Naive thymus-derived CD4-positive, alpha-beta T cell (primary cell): ENCODE data around the gene NOP56. TPM values are rescaled to one million over a fixed set of nuclear protein-coding genes. Genes with fewer than 3 reads are reported as not detected.

Source experiments
- ATAC-seq: fragments of 150-1000 bp; cut with Tn5 transposase; 2 replicates; pipeline ENCODE4 v1.10.0; 2021; ENCODE audit warnings: mild to moderate bottlenecking, moderate library complexity
- CTCF ChIA-PET: fragments of 350-600 bp; sonication (Branson Sonifier 250); formaldehyde crosslinking; loops from one replicate; lab custom pipeline; 2021; ENCODE audit warnings: antibody characterized with exemption; lab: Charles Lee
- POLR2A ChIA-PET: fragments of 350-600 bp; sonication (Branson Sonifier 250); formaldehyde crosslinking; loops from one replicate; lab custom pipeline; 2021; ENCODE audit warnings: antibody characterized with exemption, inconsistent platforms; lab: Charles Lee
- DNase-seq, 9 donors: peaks; one replicate each; pipeline versions ENCODE4 v3.0.0 to v3.0.0-alpha.2; 2020 to 2022; ENCODE audit warnings: mixed read lengths in 1 of 9
- H3K27ac ChIP-seq: one replicate; pipeline ENCODE4 v1.7.0; 2013; ENCODE audit warnings: mild to moderate bottlenecking, low read depth, low read length, moderate library complexity
- H3K27me3 ChIP-seq, 2 donors: one replicate each; pipeline ENCODE4 v1.7.0; 2013; ENCODE audit warnings: low read length in 2 of 2, mild to moderate bottlenecking in 2 of 2, moderate library complexity in 2 of 2; ENCODE audit not compliant: control insufficient read depth in 2 of 2, insufficient read depth in 2 of 2
- H3K36me3 ChIP-seq, 3 experiments: 1 replicate in 2 of 3; 2 replicates in 1 of 3; pipeline ENCODE4 v1.7.0; 2013; ENCODE audit warnings: low read length in 3 of 3, mild to moderate bottlenecking in 3 of 3, moderate library complexity in 1 of 3; ENCODE audit not compliant: insufficient read depth in 3 of 3, control insufficient read depth in 2 of 3
- H3K4me1 ChIP-seq, 2 donors: one replicate each; pipeline ENCODE4 v1.7.0; 2013; ENCODE audit warnings: low read length in 2 of 2, mild to moderate bottlenecking in 2 of 2, moderate library complexity in 1 of 2; ENCODE audit not compliant: control insufficient read depth in 2 of 2, insufficient read depth in 2 of 2
- H3K4me3 ChIP-seq: 2 replicates; pipeline ENCODE4 v1.7.0; 2013; ENCODE audit warnings: mild to moderate bottlenecking, low read length
- H3K9me3 ChIP-seq, 3 experiments: 1 replicate in 2 of 3; 2 replicates in 1 of 3; pipeline ENCODE4 v1.7.0; 2013; ENCODE audit warnings: low read length in 3 of 3; ENCODE audit not compliant: control insufficient read depth in 2 of 3
- H3K27ac Mint-ChIP-seq, 9 donors: one replicate each; pipeline ENCODE4 v1.8.0; 2020 to 2022; ENCODE audit warnings: mixed read lengths in 9 of 9, mild to moderate bottlenecking in 8 of 9, moderate library complexity in 5 of 9, inconsistent platforms in 2 of 9
- H3K27me3 Mint-ChIP-seq, 5 donors: one replicate each; pipeline ENCODE4 v1.8.0; 2021 to 2022; ENCODE audit warnings: mixed read lengths in 5 of 5, mild to moderate bottlenecking in 1 of 5
- H3K36me3 Mint-ChIP-seq, 5 donors: one replicate each; pipeline ENCODE4 v1.8.0; 2020 to 2022; ENCODE audit warnings: mixed read lengths in 5 of 5, mild to moderate bottlenecking in 3 of 5, inconsistent platforms in 1 of 5
- H3K4me1 Mint-ChIP-seq, 7 donors: one replicate each; pipeline ENCODE4 v1.8.0; 2020 to 2022; ENCODE audit warnings: mixed read lengths in 7 of 7, mild to moderate bottlenecking in 3 of 7, inconsistent platforms in 1 of 7
- H3K4me3 Mint-ChIP-seq, 10 donors: one replicate each; pipeline ENCODE4 v1.8.0; 2020 to 2022; ENCODE audit warnings: mild to moderate bottlenecking in 10 of 10, mixed read lengths in 10 of 10, moderate library complexity in 6 of 10, inconsistent platforms in 2 of 10
- H3K9me3 Mint-ChIP-seq, 11 donors: one replicate each; pipeline ENCODE4 v1.8.0; 2020 to 2022; ENCODE audit warnings: mixed read lengths in 11 of 11, mild to moderate bottlenecking in 4 of 11, inconsistent platforms in 1 of 11, moderate library complexity in 1 of 11
- intact Hi-C, 2 donors: fragments of 100-400 bp; cut with micrococcal nuclease; formaldehyde crosslinking; loops; one replicate each; pipeline ENCODE4 v1.15.1; 2023
- polyA plus RNA-seq, 2 donors: library from polyadenylated mRNA; unstranded; fragments of 300-500 nt; fragmentation: Illumina TruSeq; gene quantifications; one replicate each; pipeline ENCODE4 v1.2.3, GENCODE V29; 2021
- total RNA-seq, 6 experiments: library from RNA in 5 of 6; stranded (reverse) in 5 of 6; gene quantifications; 1 replicate in 5 of 6; 2 replicates in 1 of 6; pipeline ENCODE4 v1.2.3 and lab custom pipeline; 2021 to 2026

The NOP56 gene
- total and polyA plus RNA-seq, 7 experiments from 2014 or later = 89.0 to 375 (median 270) TPM

DNA sequence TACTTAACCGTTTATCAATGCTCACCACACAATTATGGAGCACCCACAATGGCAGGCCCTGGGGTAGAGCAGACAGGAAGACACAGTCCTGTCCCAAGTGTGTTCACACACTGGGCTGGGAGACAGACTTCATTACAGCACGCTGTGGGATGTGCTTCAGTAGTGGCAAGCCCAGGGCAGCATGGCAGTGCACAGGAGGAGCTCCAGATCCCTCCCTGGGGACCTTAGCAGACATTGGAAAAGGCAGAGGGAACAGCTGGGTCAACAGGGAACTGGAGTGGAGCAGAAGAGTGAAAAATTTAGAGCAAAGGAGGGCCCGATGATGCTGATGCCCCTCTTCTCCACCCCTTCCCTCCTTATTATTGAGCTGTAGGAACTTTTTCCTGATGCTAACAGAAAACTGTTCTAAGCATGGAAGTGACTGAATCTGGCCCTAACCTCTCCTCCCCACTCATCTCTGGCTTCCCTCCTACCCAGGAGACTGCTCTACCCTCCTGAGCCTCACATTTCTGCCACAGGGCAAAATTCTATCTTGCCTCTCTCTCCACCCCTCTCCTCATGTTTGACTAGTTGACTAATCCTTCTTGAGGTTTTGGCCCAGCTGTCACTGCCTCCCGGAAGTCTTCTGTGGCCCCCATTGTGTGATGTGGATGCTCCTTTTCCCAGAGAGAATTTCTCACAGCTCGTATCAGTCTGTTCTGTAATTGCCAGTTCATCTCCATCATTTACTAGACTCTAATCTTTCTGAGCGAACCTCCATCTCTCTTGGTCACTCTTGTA, 41.3 kb upstream of the NOP56 start:
- intact Hi-C loops = no loop called here
- Mint-ChIP-seq H3K27ac (no peak overlapping the region), H3K36me3 (peaks cover 2 to 10% (median 9%) of the 10 kb centered on the region in 5 donors), H3K27me3 (peaks cover 15 to 52% (median 25%) of the 10 kb centered on the region in 5 donors), H3K4me1 (no peaks in the 10 kb centered on the region), H3K9me3 (peaks cover 0 to 22% (median 9%) of the 10 kb centered on the region in 11 donors), H3K4me3 (no peak overlapping the region)
- no peaks in the 10 kb centered on the region for H3K4me1 ChIP-seq
- H3K9me3 ChIP-seq = no peaks in the 10 kb centered on the region
- ATAC-seq (no peak), DNase-seq (no peak)
- no peak overlapping the region for H3K4me3 ChIP-seq
- H3K27me3 ChIP-seq = no peaks in the 10 kb centered on the region
- no peaks in the 10 kb centered on the region for H3K36me3 ChIP-seq
- H3K27ac ChIP-seq = no peak overlapping the region
- ChIA-PET POLR2A (no interaction called here), CTCF (interaction anchor here (0.6 kb wide), 1 partner anchor 10 kb away, joined by 3 read pairs; no protein-coding TSS in a partner anchor)

DNA sequence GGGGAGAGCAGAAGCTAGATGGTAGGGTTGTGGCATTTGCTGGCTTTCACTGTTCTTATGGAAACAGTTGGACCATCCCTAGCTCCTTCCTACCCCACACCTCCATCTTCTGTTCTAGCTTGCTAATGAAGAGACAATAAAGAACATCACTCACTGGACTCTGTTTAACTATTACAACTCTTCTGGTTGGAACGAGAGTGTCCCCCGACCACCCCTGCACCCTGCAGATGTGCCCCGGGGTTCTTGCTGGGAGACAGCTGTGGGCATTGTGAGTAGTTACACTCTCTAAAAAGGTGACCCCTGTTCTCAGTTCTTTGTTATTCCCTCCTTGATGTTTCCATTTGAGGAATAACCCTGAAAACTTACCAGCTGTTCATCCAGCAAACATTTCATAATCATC, 40.4 kb upstream of the NOP56 start:
- CTCF ChIA-PET = interaction anchor here (0.6 kb wide), 1 partner anchor 11 kb away, joined by 3 read pairs; no protein-coding TSS in a partner anchor
- H3K4me3 ChIP-seq = no peak overlapping the region
- H3K27me3 ChIP-seq = no peaks in the 10 kb centered on the region
- Mint-ChIP-seq H3K36me3 (peaks cover 2 to 13% (median 8%) of the 10 kb centered on the region in 5 donors), H3K27me3 (peaks cover 18 to 59% (median 26%) of the 10 kb centered on the region in 5 donors), H3K4me3 (no peak overlapping the region), H3K9me3 (peaks cover 0 to 13% (median 6%) of the 10 kb centered on the region in 11 donors), H3K27ac (no peak overlapping the region), H3K4me1 (no peaks in the 10 kb centered on the region)
- H3K36me3 ChIP-seq = no peaks in the 10 kb centered on the region
- DNase-seq = no peak
- H3K9me3 ChIP-seq = no peaks in the 10 kb centered on the region
- no peaks in the 10 kb centered on the region for H3K4me1 ChIP-seq
- POLR2A ChIA-PET = interaction anchor here (0.7 kb wide), 1 partner anchor 940 kb away, joined by 3 read pairs; no protein-coding TSS in a partner anchor
- no peak overlapping the region for H3K27ac ChIP-seq
- ATAC-seq = no peak
- intact Hi-C loops = no loop called here

DNA sequence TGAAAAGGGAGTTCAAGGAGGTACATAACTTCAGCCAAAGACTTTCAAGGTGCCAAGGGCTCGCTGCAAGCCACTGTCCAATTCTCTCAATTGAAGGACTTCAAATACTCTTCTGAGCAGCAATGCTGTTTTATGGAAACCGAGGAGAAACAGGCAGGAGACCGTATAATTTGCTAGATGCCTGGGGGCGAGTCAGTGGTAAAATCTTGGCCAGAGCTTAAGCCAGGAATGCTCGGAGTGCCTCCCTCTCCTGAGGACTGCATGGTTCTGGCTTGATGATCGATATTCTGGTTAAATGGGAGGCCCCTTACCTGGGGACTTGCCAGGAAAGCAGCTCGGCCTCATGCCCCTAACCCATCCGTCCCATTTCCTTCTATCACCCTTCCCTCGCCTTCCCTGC, 35.8 kb upstream of the NOP56 start:
- no peaks in the 10 kb centered on the region for H3K9me3 ChIP-seq
- Mint-ChIP-seq H3K4me1 (no peaks in the 10 kb centered on the region), H3K9me3 (peaks cover 0 to 15% (median 0%) of the 10 kb centered on the region in 11 donors), H3K27me3 (peaks cover 17 to 50% (median 32%) of the 10 kb centered on the region in 5 donors), H3K36me3 (peaks cover 0 to 8% (median 4%) of the 10 kb centered on the region in 5 donors), H3K27ac (no peak overlapping the region), H3K4me3 (no peak overlapping the region)
- no peak overlapping the region for H3K4me3 ChIP-seq
- ATAC-seq (no peak), DNase-seq (no peak)
- ChIA-PET POLR2A (no interaction called here), CTCF (no interaction called here)
- H3K27ac ChIP-seq = no peak overlapping the region
- H3K4me1 ChIP-seq = no peaks in the 10 kb centered on the region
- no peaks in the 10 kb centered on the region for H3K27me3 ChIP-seq
- no peaks in the 10 kb centered on the region for H3K36me3 ChIP-seq
- intact Hi-C loops = no loop called here

DNA sequence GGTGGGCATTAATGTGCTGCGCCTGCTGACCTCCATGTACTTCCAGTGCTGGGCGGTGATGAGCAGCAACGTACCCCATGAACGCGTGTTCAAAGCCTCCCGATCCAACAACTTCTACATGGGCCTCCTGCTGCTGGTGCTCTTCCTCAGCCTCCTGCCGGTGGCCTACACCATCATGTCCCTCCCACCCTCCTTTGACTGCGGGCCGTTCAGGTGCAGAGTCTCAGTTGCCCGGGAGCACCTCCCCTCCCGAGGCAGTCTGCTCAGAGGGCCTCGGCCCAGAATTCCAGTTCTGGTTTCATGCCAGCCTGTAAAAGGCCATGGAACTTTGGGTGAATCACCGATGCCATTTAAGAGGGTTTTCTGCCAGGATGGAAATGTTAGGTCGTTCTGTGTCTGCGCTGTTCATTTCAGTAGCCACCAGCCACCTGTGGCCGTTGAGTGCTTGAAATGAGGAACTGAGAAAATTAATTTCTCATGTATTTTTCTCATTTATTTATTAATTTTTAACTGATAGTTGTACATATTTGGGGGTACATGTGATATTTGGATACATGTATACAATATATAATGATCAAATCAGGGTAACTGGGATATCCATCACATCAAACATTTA, 35.2 kb upstream of the NOP56 start:
- Mint-ChIP-seq H3K36me3 (peaks cover 0 to 8% (median 4%) of the 10 kb centered on the region in 5 donors), H3K4me1 (no peaks in the 10 kb centered on the region), H3K9me3 (peaks cover 0 to 15% (median 0%) of the 10 kb centered on the region in 11 donors), H3K27me3 (peaks cover 17 to 45% (median 34%) of the 10 kb centered on the region in 5 donors), H3K27ac (no peak overlapping the region), H3K4me3 (no peak overlapping the region)
- Histone ChIP-seq H3K4me3 (no peak overlapping the region), H3K36me3 (no peaks in the 10 kb centered on the region), H3K4me1 (no peaks in the 10 kb centered on the region), H3K9me3 (no peaks in the 10 kb centered on the region), H3K27ac (no peak overlapping the region), H3K27me3 (no peaks in the 10 kb centered on the region)
- ChIA-PET CTCF (no interaction called here), POLR2A (no interaction called here)
- DNase-seq (no peak), ATAC-seq (no peak)
- intact Hi-C loops = no loop called here

- H3K36me3 Mint-ChIP-seq = peaks cover 0 to 8% (median 4%) of the 10 kb centered on the region in 5 donors
Observed at GRCh38 chr20:2618815-2619214, 33.6 kb upstream of the NOP56 start.

GRCh38 chr20:2619337-2619736, 33.1 kb upstream of the NOP56 start:
- no peaks in the 10 kb centered on the region for H3K9me3 ChIP-seq
- no peaks in the 10 kb centered on the region for H3K4me1 ChIP-seq
- DNase-seq = no peak
- no peaks in the 10 kb centered on the region for H3K4me1 Mint-ChIP-seq
- no peak overlapping the region for H3K27ac Mint-ChIP-seq
- no peak overlapping the region for H3K27ac ChIP-seq
- peaks cover 0 to 15% (median 0%) of the 10 kb centered on the region in 11 donors for H3K9me3 Mint-ChIP-seq
- intact Hi-C loops = no loop called here
- H3K27me3 Mint-ChIP-seq = peaks cover 17 to 42% (median 33%) of the 10 kb centered on the region in 5 donors
- no peak overlapping the region for H3K4me3 Mint-ChIP-seq
- no peak for ATAC-seq
- ChIA-PET CTCF (no interaction called here), POLR2A (interaction anchor here (0.6 kb wide), 1 partner anchor 62 kb away, joined by 3 read pairs; no protein-coding TSS in a partner anchor)
- H3K36me3 ChIP-seq = no peaks in the 10 kb centered on the region
- H3K36me3 Mint-ChIP-seq = peaks cover 0 to 8% (median 4%) of the 10 kb centered on the region in 5 donors
- H3K4me3 ChIP-seq = no peak overlapping the region
- no peaks in the 10 kb centered on the region for H3K27me3 ChIP-seq

More at GRCh38 chr20:2618815-2619214, 33.6 kb upstream of the NOP56 start:
- Histone ChIP-seq H3K27me3 (no peaks in the 10 kb centered on the region), H3K9me3 (no peaks in the 10 kb centered on the region), H3K4me1 (no peaks in the 10 kb centered on the region), H3K36me3 (no peaks in the 10 kb centered on the region), H3K4me3 (no peak overlapping the region), H3K27ac (no peak overlapping the region)
- no peak for ATAC-seq
- H3K9me3 Mint-ChIP-seq = peaks cover 0 to 15% (median 0%) of the 10 kb centered on the region in 11 donors
- intact Hi-C loops = no loop called here
- no peak overlapping the region for H3K27ac Mint-ChIP-seq
- CTCF ChIA-PET = no interaction called here
- no peaks in the 10 kb centered on the region for H3K4me1 Mint-ChIP-seq
- no peak overlapping the region for H3K4me3 Mint-ChIP-seq
- DNase-seq = no peak
- POLR2A ChIA-PET = no interaction called here
- H3K27me3 Mint-ChIP-seq = peaks cover 17 to 41% (median 33%) of the 10 kb centered on the region in 5 donors
